ENCODE data around the gene HLF.

The HLF gene

GRCh38 chr17:55320594-55321426 is 56.0 kb downstream of the HLF start:
- Mint-ChIP-seq H3K27ac (peak overlapping the region in 2 of 3 experiments; percentile 36 to 48), H3K9me3 (no peaks in the 10 kb centered on the region), H3K4me3 (no peak overlapping the region), H3K27me3 (ENCODE audit: low read depth) (no peaks in the 10 kb centered on the region), H3K4me1 (peaks cover 24% of the 10 kb centered on the region), H3K36me3 (ENCODE audit: low read depth) (peaks cover 7% of the 10 kb centered on the region)
- TF ChIP-seq CTCF (IDR thresholded peaks at IDR 0.05; ENCODE audit: unreplicated experiment in 3 of 3): no peak

DNA sequence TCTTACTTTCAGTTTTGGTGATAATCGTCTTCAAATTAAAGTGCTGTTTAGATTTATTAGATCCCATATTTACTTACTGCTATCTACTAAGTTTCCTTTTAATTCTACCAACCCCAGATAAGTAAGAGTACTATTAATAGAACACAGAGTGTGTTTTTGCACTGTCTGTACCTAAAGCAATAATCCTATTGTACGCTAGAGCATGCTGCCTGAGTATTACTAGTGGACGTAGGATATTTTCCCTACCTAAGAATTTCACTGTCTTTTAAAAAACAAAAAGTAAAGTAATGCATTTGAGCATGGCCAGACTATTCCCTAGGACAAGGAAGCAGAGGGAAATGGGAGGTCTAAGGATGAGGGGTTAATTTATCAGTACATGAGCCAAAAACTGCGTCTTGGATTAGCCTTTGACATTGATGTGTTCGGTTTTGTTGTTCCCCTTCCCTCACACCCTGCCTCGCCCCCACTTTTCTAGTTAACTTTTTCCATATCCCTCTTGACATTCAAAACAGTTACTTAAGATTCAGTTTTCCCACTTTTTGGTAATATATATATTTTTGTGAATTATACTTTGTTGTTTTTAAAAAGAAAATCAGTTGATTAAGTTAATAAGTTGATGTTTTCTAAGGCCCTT is 56.8 kb downstream of the HLF start:
- no peaks in the 10 kb centered on the region for H3K9me3 Mint-ChIP-seq
- H3K4me3 Mint-ChIP-seq: no peak overlapping the region
- no peak for TF ChIP-seq CTCF (IDR thresholded peaks at IDR 0.05; ENCODE audit: unreplicated experiment in 3 of 3)
- H3K27me3 Mint-ChIP-seq (ENCODE audit: low read depth): no peaks in the 10 kb centered on the region
- H3K4me1 Mint-ChIP-seq: peaks cover 27% of the 10 kb centered on the region
- H3K27ac Mint-ChIP-seq: peak overlapping the region in 2 of 3 experiments; percentile 25 to 48
- peaks cover 7% of the 10 kb centered on the region for H3K36me3 Mint-ChIP-seq (ENCODE audit: low read depth)

DNA sequence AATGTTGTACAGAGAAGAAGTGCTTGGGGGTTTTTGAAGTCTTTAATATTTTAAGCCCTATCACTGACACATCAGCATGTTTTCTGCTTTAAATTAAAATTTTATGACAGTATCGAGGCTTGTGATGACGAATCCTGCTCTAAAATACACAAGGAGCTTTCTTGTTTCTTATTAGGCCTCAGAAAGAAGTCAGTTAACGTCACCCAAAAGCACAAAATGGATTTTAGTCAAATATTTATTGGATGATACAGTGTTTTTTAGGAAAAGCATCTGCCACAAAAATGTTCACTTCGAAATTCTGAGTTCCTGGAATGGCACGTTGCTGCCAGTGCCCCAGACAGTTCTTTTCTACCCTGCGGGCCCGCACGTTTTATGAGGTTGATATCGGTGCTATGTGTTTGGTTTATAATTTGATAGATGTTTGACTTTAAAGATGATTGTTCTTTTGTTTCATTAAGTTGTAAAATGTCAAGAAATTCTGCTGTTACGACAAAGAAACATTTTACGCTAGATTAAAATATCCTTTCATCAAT is 57.8 kb downstream of the HLF start:
- TF ChIP-seq CTCF (IDR thresholded peaks at IDR 0.05; ENCODE audit: unreplicated experiment in 3 of 3): no peak
- Mint-ChIP-seq H3K9me3 (no peaks in the 10 kb centered on the region), H3K4me1 (peaks cover 27% of the 10 kb centered on the region), H3K27ac (peak overlapping the region in 1 of 3 experiments; percentile 6), H3K4me3 (no peak overlapping the region), H3K27me3 (ENCODE audit: low read depth) (no peaks in the 10 kb centered on the region), H3K36me3 (ENCODE audit: low read depth) (peaks cover 7% of the 10 kb centered on the region)

DNA sequence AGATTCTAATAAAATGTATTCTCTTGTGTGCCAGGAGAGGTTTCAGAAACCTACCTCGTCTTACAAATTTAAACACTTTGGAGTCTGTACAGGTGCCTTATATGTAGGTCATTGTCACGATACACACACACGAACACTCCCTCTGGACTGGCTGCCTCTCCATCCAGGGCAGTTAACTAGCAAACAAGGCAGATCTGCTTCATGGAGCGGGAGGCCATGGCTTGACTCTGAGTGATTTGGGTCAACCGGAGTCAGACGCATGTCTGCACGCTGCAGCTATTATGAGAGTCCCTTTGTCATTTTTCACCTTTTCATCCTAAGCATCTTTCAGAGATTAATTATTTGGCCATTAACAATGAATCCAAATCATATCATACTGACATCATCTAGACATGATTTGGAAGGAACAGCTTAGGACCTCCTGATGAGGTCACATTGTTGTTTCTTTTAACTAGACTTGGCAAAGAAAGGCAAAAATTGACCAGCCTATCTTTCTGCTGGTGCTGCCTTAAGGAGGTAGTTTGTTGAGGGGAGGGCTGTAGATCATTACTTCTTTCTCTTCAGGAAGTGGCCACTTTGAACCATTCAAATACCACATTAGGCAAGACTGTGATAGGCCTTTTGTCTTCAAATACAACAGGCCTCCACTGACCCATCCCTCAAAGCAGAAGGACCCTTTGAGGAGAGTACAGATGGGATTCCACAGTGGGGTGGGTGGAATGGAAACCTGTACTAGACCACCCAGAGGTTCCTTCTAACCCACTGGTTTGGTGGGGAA is 58.9 kb downstream of the HLF start:
- Mint-ChIP-seq H3K4me3 (no peak overlapping the region), H3K4me1 (peaks cover 27% of the 10 kb centered on the region), H3K9me3 (no peaks in the 10 kb centered on the region), H3K27me3 (ENCODE audit: low read depth) (peaks cover 4% of the 10 kb centered on the region), H3K27ac (no peak overlapping the region), H3K36me3 (ENCODE audit: low read depth) (peaks cover 4% of the 10 kb centered on the region)
- TF ChIP-seq CTCF (IDR thresholded peaks at IDR 0.05; ENCODE audit: unreplicated experiment in 3 of 3): no peak

DNA sequence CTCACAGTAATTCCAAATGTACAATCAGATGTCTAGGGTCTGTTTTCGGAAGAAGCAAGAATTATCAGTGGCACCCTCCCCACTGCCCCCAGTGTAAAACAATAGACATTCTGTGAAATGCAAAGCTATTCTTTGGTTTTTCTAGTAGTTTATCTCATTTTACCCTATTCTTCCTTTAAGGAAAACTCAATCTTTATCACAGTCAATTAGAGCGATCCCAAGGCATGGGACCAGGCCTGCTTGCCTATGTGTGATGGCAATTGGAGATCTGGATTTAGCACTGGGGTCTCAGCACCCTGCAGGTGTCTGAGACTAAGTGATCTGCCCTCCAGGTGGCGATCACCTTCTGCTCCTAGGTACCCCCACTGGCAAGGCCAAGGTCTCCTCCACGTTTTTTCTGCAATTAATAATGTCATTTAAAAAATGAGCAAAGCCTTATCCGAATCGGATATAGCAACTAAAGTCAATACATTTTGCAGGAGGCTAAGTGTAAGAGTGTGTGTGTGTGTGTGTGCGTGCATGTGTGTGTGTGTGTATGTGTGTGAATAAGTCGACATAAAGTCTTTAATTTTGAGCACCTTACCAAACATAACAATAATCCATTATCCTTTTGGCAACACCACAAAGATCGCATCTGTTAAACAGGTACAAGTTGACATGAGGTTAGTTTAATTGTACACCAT is 59.7 kb downstream of the HLF start:
- Mint-ChIP-seq H3K27me3 (ENCODE audit: low read depth) (peaks cover 4% of the 10 kb centered on the region), H3K36me3 (ENCODE audit: low read depth) (no peaks in the 10 kb centered on the region), H3K4me3 (no peak overlapping the region), H3K9me3 (no peaks in the 10 kb centered on the region), H3K4me1 (peaks cover 27% of the 10 kb centered on the region), H3K27ac (no peak overlapping the region)
- no peak for TF ChIP-seq CTCF (IDR thresholded peaks at IDR 0.05; ENCODE audit: unreplicated experiment in 3 of 3)

Measured in nephron (organoid).